Upper lobe of left lung (tissue), 4 donors: Measurements from ENCODE around the gene ARHGAP10.

Experiments
- CTCF ChIP-seq, 6 experiments: fragments of 450-650 bp in 4 of 6; fragments of 200-600 bp in 2 of 6; sonication (generic) in 2 of 6; IDR thresholded peaks; one replicate each; pipeline ENCODE4 v1.5.1; 2016 to 2019; ENCODE audit warnings: antibody characterized with exemption in 6 of 6
- EP300 ChIP-seq, 4 donors: sonication (generic); formaldehyde crosslinking; IDR thresholded peaks; one replicate each; pipeline ENCODE4 v1.5.1; 2017; ENCODE audit warnings: antibody characterized with exemption in 4 of 4, control low read depth in 2 of 4
- POLR2A ChIP-seq, 4 donors: fragments of 450-650 bp; IDR thresholded peaks; one replicate each; pipeline ENCODE4 v1.5.1; 2016 to 2017; ENCODE audit warnings: antibody characterized with exemption in 4 of 4, mild to moderate bottlenecking in 2 of 4
- POLR2AphosphoS5 ChIP-seq, 2 donors: sonication (generic); formaldehyde crosslinking; IDR thresholded peaks; one replicate each; pipeline ENCODE4 v1.5.1; 2017; ENCODE audit warnings: antibody characterized with exemption in 2 of 2

- TF ChIP-seq CTCF (IDR thresholded peaks at IDR 0.05): peak in 2 of 6 experiments; percentile 7 to 13
- TF ChIP-seq EP300 (IDR thresholded peaks at IDR 0.05): peak in 1 of 4 donors; percentile 64
- peak; percentile 82 to 97 for TF ChIP-seq POLR2AphosphoS5 (IDR thresholded peaks at IDR 0.05)
- peak in 3 of 4 donors; percentile 65 to 94 (median 76) for TF ChIP-seq POLR2A (IDR thresholded peaks at IDR 0.05)
Observed at GRCh38 chr4:147683717-147684700, 47.9 kb upstream of the ARHGAP10 start, which contains the start of gene PRMT9.
